ENCODE measurements around the gene DMP1.

The DMP1 gene, protein sequence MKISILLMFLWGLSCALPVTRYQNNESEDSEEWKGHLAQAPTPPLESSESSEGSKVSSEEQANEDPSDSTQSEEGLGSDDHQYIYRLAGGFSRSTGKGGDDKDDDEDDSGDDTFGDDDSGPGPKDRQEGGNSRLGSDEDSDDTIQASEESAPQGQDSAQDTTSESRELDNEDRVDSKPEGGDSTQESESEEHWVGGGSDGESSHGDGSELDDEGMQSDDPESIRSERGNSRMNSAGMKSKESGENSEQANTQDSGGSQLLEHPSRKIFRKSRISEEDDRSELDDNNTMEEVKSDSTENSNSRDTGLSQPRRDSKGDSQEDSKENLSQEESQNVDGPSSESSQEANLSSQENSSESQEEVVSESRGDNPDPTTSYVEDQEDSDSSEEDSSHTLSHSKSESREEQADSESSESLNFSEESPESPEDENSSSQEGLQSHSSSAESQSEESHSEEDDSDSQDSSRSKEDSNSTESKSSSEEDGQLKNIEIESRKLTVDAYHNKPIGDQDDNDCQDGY

DNA sequence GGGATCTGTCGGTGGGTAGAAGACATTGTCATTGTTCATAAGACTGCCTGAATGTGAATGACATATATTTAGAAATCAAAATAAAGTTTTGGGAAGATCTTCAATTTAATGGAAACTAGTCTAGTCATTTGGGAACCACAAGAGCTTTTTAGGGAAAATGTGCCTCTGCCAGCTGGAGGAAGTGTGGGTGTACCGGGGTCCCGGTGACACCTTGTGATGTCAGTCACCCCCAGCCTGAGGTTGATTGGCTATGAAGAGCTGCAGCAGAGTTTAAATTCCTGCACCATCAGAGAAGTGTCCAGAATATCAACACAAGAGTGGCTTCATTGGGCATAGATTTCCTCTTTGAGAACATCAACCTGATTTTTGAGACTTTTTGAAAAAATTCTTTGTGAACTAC, at the start of gene DMP1:
DMP1 (plus strand) TSS at position 301 of the 400 bp plus-strand sequence. CDS start 6,213 bp downstream, outside the sequence.
- DNase-seq: no peak

DNA sequence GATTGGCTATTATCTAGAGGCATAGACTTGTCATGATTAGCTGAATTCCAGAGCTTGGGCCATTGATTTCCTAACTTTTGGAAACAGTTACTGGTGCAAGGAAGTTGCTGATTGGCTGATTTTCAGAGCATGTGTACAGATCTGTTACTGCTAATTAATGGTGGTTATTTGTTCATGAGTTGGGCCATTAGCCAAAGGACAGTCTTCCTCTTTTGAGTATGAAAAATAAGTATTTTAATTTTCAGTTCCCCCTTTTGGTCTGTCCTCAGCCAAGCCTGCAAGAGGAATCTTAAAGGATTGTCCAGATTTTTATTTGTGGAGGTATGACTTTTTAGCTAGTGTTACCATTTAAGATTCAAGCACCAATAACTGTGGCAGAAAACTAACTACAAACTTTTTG, 48.7 kb upstream of the DMP1 start:
- DNase-seq: no peak

DNA sequence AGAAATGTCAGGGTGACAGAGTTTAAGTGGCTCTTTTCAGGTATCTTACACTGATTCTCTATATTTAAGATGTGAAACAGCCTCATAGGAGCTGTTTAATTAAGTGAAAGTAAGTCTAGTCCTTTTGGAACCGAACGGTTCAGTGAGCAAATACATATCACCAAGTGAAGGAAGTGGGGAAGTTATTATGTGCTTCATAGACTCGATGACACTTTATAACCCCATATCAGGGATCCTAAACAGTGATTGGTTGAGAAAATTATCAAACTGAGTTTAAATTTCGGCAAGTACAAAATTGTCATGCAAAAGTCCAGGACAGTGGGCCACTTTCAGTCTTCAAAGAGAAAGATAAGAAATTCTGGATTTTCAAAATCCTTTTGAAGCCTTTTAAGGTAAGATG, 41.9 kb upstream of the DMP1 start, which contains the start of gene DSPP:
DSPP (plus strand) TSS at position 301 of the 400 bp plus-strand sequence. CDS start 2,380 bp downstream, outside the sequence.
- no peak for DNase-seq

DNA sequence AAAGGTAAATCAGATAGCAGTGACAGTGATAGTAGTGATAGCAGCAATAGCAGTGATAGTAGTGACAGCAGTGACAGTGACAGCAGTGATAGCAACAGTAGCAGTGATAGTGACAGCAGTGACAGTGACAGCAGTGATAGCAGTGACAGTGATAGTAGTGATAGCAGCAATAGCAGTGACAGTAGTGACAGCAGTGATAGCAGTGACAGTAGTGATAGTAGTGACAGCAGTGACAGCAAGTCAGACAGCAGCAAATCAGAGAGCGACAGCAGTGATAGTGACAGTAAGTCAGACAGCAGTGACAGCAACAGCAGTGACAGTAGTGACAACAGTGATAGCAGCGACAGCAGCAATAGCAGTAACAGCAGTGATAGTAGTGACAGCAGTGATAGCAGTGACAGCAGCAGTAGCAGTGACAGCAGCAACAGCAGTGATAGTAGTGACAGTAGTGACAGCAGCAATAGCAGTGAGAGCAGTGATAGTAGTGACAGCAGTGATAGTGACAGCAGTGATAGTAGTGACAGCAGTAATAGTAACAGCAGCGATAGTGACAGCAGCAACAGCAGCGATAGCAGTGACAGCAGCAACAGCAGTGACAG, 35.7 kb upstream of the DMP1 start:
- no peak for DNase-seq

DNA sequence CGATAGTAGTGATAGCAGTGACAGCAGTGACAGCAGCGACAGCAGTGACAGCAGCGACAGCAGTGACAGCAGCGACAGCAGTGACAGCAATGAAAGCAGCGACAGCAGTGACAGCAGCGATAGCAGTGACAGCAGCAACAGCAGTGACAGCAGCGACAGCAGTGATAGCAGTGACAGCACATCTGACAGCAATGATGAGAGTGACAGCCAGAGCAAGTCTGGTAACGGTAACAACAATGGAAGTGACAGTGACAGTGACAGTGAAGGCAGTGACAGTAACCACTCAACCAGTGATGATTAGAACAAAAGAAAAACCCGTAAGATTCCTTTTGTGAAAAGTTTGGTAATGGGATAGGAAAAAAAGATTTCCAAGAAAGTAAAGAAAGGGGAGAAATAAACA, 33.8 kb upstream of the DMP1 start:
- DNase-seq: no peak

DNA sequence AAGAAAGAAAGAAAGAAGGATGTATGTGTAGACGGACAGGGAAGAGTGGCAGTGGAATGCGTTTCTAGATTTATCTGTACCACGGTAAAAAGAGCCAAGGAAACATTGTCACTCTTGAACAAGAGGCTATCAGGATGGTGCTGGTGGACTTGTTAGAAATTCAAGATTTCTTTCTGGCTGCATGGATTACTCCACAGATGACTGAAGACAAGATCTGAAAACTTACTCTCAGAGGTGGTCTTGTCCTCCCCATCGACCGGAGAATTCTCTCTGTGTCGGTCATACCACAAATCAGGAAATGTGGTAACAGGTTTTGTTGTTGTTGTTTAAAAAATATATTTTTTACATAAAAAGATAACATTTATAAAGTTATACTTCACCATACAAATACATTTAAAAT, 30.0 kb upstream of the DMP1 start:
- DNase-seq: no peak

DNA sequence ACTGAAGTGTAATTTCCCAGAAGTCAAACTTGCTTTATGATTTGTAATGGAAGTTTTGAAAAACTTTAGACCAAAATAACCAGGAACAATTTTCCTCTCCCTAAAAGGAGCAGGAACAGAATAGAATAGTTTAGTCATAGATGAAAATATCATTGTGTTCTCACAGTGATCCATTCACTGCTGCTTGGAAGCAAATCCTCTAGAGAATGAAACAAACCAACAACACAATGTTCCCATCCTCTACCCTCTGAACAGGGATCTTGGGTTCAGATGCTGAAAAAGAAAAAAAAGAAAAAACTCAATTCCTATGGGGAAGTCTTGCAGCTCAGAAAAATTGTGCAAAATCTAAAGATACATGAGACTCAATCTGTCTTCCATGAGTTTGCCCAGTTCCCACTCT, 29.6 kb upstream of the DMP1 start:
- no peak for DNase-seq

DNA sequence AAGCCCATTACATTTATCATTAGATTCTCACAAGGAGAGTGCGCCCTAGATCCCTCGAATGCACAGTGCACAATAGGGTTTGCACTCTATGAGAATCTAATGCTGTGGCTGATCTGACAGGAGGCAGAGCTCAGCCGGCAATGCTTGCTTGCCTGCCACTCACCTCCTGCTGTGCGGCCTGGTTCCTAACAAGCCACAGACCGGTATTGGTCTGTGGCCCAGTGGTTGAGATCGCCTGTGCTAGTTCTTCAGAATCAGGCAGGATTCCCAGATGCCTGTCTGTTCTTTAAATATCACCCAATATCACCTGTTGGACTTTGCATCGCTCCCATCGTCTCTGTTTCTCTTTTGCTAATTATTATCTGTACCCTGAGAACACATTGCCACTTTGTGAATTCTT, 27.8 kb upstream of the DMP1 start:
- peak in 6 of 56 donors; percentile 1 to 16 (median 4) for DNase-seq

DNA sequence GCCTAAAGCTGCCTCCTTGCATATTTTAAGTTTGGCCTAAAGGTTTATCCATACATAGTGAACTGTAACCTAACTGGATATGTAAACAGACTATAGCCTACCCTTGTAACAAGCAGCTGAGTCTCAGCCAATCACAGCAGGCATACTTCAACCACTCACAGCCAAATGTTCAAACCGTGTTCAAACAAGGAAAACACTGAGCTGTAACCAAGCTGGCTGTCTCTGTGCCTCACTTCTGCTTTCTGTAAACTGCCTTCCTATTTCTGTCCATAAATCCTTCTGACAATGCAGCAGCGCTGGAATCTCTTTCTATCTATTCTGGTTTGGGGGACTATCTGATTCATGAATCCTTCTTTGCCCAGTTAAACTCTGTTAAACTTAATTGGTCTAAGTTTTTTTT, 25.4 kb upstream of the DMP1 start:
- DNase-seq: no peak

DNA sequence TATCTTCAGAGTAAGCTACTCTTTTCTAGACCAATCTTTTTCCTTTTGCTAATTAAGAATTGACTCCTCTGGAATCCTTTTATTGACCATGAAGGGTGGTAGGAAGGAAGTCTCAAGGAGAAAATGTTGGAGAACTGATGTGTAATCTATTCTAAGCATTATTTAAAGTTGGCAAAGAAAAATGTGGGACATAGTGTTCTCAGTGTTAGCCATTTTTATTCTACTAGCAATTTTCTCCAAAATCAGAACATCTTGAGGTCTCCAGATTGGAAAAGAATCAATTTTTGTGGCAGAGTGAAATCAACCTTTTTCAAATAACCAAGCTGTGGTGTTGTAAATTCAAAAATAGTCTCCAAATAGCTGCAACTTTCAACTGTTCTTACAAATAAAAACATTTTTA, 18.4 kb upstream of the DMP1 start:
- no peak for DNase-seq

DNA sequence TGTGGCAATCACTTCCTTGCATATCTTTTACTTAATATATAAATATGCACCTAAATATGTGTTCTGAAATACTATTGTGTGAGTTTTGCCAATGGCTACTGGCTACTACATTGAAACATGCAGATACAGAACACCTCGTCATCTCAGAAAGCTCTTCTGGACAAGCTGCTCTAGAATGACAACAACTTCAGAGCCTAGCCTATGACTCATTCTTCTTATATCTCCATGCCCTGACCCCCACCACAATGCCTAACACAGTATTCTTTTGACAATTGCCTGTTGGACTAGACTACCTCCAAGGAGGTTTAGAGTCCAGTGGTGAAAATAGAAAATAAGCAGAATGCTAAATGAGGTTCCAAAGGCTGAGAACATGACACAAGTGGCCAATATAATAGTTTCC, 17.6 kb upstream of the DMP1 start:
- no peak for DNase-seq

DNA sequence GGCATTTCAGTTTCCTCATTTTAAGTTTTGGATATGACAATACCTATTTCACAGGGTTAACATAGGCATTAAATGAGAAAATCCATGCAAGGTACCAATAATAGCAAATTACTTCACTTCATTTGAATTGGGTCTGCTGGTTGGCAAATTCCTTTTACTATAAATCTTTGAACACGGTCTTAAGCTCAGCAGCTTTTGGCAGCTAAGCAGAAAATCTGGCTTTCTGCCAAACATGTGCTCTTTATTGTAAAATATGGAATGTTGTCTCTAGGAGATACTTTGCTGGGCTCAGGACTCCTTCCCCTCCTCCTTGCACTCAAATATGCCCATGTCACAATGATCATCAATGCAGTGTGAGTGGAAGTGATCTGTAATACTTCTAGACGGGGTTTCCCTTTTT, 16.8 kb upstream of the DMP1 start:
- DNase-seq: no peak

DNA sequence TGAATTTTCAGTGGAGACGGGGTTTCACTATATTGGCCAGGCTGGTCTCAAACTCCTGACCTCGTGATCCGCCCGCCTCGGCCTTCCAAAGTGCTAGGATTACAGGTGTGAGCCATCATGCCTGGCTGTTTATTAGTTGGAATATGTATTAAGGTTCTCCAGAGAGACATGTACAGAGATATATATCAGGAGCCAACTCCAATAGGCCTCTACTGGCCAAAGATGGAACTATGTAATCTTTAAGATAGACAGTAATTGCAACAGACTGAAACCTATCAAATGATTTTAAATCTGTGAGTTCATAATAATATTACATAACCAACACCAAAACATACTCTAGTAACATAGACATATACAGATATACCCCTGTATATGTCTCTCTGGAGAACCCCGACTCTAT, 5.8 kb upstream of the DMP1 start:
- DNase-seq: no peak

DNA sequence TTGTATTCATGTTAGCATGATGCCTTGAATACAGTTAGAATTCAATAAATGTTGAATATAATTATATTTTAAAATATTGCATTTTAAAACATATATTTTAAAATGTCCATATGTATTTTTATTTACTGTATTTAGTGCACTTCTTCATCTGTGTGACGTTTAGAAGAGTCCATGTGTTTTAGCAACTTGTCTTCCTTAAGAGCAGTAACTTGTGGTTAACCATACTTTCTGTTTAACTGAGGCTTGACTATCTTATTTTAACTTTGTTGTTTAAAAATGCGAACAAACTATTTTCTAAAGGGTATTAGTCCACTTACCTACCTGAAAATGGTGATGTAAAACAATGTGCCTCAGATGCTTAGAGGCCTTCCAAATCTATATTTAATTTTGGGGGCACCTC, 858 bp downstream of the DMP1 start:
- DNase-seq: no peak

DNA sequence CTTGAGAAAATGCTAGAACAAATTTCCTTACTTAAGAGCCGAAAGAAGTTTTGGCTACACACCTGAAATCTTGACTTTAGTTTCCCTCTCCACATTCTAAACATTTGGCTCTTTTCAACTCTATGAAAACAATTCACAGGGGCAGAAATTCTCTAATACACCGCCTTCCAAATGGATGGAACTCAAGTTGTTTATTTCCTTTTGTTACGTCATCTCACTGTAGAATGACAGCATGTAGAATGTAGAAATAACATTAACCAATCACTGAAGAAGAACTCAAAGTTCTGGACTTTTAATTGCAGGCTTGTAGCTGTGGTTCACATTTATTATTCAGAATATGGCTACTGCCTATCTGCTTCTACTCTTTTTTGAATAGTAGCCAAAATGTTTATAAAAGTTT, 1.9 kb downstream of the DMP1 start:
- DNase-seq: no peak

DNA sequence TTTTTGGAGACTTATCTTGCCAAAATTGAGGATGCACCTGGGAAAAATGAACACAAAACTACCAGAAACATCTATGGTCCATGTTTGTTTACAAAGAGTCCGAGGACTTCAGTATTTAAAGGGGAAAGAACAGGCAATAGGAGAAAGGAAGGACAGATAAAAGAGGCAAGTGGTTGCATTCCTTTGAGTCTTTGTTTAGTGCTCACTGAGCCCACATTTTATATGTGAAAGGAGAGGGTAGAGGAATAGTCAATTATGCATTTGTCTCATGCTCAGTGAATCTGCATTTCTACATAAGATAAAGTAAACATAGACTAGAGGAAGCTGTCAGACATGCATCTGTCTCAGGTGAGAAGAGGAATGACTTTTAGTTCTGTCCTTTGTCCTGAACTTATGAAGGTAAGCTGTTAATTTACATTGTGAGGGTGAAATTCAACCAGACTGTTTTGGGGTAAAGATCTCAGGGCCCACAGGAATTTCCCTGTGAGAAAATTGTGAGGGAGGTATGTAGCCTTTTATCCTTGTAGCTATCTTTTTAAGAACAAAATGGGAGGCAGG, 4.5 kb downstream of the DMP1 start:
- no peak for DNase-seq

DNA sequence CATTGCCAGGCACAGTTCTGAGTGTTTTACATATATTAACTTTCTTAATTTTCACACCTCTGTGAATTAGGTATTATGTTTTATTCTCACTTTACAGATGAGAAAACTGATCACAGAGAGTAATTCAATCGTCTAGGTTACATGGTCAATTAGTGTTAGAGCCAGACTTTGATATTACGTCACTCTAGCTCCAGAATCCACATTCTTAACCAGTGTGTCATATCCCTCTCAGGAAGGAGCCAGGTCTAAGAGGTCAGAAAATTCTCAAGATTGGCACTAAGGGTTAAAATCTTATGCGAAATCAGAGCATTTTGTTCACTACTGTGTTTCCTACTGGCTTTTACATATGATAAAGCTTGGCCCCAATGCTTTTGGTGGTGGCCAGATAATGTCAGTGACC, 7.4 kb downstream of the DMP1 start:
- DNase-seq: no peak

DNA sequence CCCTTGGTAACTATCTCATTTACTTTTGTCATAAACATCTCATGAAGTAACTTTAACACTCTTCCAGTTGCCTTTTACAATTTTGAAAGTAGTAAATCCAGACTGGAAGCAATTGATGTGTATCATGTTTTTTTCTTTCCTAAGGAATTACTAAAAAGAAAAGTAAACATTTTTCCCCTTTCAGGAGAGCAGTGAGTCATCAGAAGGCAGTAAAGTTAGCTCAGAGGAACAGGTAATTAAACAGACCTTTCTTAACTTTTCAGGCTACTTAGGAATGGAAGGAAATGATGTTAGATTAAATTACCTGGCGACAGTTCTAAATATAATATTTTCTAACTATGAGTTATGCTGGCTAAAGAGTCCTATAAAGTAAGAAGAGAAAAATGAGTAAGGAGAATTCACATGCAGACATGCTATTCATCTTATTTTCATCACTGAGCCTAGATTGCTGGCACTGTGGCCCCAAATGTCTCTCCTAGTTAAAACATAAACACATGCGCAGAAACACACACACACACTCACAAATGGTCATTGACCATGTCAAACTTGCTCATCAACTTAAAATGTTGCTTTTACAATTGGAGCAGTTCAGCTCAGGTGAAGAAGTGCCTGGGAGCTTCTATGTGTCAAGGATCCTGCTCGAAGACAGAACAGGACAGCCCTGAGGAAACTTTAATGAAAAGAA, 9.3 kb downstream of the DMP1 start:
- DNase-seq: no peak

DNA sequence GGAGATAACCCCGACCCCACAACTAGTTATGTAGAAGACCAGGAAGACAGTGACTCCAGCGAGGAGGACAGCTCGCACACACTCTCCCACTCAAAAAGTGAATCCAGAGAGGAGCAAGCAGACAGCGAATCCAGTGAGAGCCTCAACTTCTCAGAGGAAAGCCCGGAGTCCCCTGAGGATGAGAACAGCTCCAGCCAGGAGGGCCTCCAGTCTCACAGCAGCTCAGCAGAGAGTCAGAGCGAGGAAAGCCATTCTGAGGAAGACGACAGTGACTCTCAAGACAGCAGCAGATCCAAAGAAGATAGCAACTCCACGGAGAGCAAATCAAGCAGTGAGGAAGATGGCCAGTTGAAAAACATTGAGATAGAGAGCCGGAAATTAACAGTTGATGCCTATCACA, 12.8 kb downstream of the DMP1 start:
- DNase-seq: no peak

DNA sequence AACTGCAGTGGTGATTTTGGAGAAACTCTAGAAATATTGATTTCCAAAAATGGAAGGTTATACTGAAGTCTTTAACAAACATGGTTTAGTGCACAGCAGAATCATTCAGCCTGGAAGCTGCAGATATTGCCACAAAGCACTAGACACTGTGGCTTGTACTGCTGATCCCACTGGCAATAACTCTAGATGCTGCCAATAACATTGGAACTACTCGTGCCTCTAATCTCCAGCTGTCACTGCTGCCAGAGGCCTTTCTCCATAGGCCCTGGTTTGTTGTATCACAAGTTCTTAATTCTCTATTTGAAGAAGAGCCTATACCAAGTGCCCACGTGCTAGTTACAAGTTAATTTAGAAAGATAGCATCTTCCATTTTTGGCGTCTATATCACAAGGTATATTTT, 19.3 kb downstream of the DMP1 start:
- no peak for DNase-seq

DNA sequence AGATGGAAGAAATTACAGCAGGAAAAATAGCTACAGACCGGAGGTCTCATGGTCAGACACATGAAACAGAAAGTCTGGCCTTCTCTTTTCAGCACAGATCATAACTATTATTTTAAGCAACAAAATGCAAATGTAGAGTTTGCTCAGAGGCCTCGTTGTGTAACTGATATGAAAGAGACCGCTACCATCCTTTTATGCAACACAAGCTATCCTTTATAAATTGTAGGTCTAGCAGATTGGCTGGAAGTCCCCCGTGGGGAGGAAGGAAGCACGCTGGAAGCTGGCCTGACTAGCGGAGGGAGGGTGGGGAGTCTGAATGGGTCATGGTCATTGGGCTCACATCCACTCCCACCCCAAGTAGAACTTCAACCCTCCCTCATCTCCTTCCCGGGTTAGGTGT, 27.7 kb downstream of the DMP1 start:
- DNase-seq: peak in 6 of 56 donors; percentile 0 to 5 (median 2)

Measured in nucleus accumbens (tissue), 56 donors.